Peyer's patch (tissue), 4 donors: ENCODE data around the gene CACNA2D3. TPM values are rescaled to one million over a fixed set of nuclear protein-coding genes. Genes with fewer than 3 reads are reported as not detected.

ENCODE experiments used
- DNase-seq, 3 donors: peaks; one replicate each; pipeline ENCODE4 v3.0.0-alpha.2; 2017 to 2019
- H3K27ac ChIP-seq, 4 donors: fragments of 200-600 bp; sonication (generic); one replicate each; pipeline ENCODE4 v1.5.1; 2016 to 2019
- H3K27me3 ChIP-seq, 2 donors: fragments of 200-600 bp; sonication (generic); one replicate each; pipeline ENCODE4 v1.5.1; 2019
- H3K36me3 ChIP-seq, 3 donors: fragments of 200-600 bp; sonication (generic); one replicate each; pipeline ENCODE4 v1.5.1; 2016 to 2019
- H3K4me1 ChIP-seq, 4 donors: fragments of 200-600 bp; sonication (generic); one replicate each; pipeline ENCODE4 v1.5.1; 2016 to 2019
- H3K4me3 ChIP-seq, 4 donors: fragments of 200-600 bp; sonication (generic); 1 replicate in 3 of 4; 2 replicates in 1 of 4; pipeline ENCODE4 v1.5.1; 2016 to 2019; ENCODE audit warnings: mild to moderate bottlenecking in 1 of 4
- H3K9me3 ChIP-seq, 4 donors: fragments of 200-600 bp; sonication (generic); one replicate each; pipeline ENCODE4 v1.5.1; 2016 to 2019; ENCODE audit warnings: mild to moderate bottlenecking in 1 of 4
- CTCF ChIP-seq, 6 experiments: fragments of 450-650 bp in 4 of 6; fragments of 200-600 bp in 2 of 6; sonication (generic) in 1 of 6; IDR thresholded peaks; one replicate each; pipeline ENCODE4 v1.5.1; 2017 to 2019; ENCODE audit warnings: antibody characterized with exemption in 6 of 6, mild to moderate bottlenecking in 3 of 6, moderate library complexity in 1 of 6
- POLR2A ChIP-seq, 2 donors: fragments of 450-650 bp; IDR thresholded peaks; one replicate each; pipeline ENCODE4 v1.5.1; 2017; ENCODE audit warnings: antibody characterized with exemption in 2 of 2, mild to moderate bottlenecking in 2 of 2, moderate library complexity in 2 of 2
- total RNA-seq, 4 donors: library from RNA; depleted of rRNA; stranded (reverse); fragments of >200 nt; gene quantifications; one replicate each; pipeline ENCODE4 v1.1.0, GENCODE V29; 2016

CACNA2D3 gene
- total RNA-seq, 4 donors from 2014 or later, result 0.27 to 5.0 TPM; not detected in 2

GRCh38 chr3:54861248-54862067 lies 739.1 kb downstream of the CACNA2D3 start:
- DNase-seq, result no peak
- no peak overlapping the region for H3K4me3 ChIP-seq
- no peaks in the 10 kb centered on the region for H3K9me3 ChIP-seq
- H3K4me1 ChIP-seq, result no peaks in the 10 kb centered on the region
- H3K27me3 ChIP-seq, result no peaks in the 10 kb centered on the region
- no peaks in the 10 kb centered on the region for H3K36me3 ChIP-seq
- TF ChIP-seq POLR2A (IDR thresholded peaks at IDR 0.05) (no peak), CTCF (IDR thresholded peaks at IDR 0.05) (no peak)
- no peak overlapping the region for H3K27ac ChIP-seq

GRCh38 chr3:54862526-54862925 lies 740.2 kb downstream of the CACNA2D3 start:
- Histone ChIP-seq H3K27me3 (no peaks in the 10 kb centered on the region), H3K4me3 (no peak overlapping the region), H3K9me3 (no peaks in the 10 kb centered on the region), H3K27ac (no peak overlapping the region), H3K36me3 (no peaks in the 10 kb centered on the region), H3K4me1 (no peaks in the 10 kb centered on the region)
- DNase-seq, result no peak
- no peak for TF ChIP-seq POLR2A (IDR thresholded peaks at IDR 0.05)
- no peak for TF ChIP-seq CTCF (IDR thresholded peaks at IDR 0.05)

- no peak for TF ChIP-seq CTCF (IDR thresholded peaks at IDR 0.05)
- TF ChIP-seq POLR2A (IDR thresholded peaks at IDR 0.05), result no peak
- no peak for DNase-seq
- Histone ChIP-seq H3K27me3 (no peaks in the 10 kb centered on the region), H3K4me3 (no peak overlapping the region), H3K4me1 (no peaks in the 10 kb centered on the region), H3K27ac (no peak overlapping the region), H3K9me3 (no peaks in the 10 kb centered on the region), H3K36me3 (no peaks in the 10 kb centered on the region)
Measured at GRCh38 chr3:54863366-54863765, 741.0 kb downstream of the CACNA2D3 start.

GRCh38 chr3:54863786-54864185 lies 741.4 kb downstream of the CACNA2D3 start:
- Histone ChIP-seq H3K27me3 (no peaks in the 10 kb centered on the region), H3K9me3 (no peaks in the 10 kb centered on the region), H3K4me1 (no peaks in the 10 kb centered on the region), H3K27ac (no peak overlapping the region), H3K36me3 (no peaks in the 10 kb centered on the region), H3K4me3 (no peak overlapping the region)
- no peak for TF ChIP-seq POLR2A (IDR thresholded peaks at IDR 0.05)
- TF ChIP-seq CTCF (IDR thresholded peaks at IDR 0.05), result no peak
- DNase-seq, result no peak

GRCh38 chr3:54865316-54865715 lies 743.0 kb downstream of the CACNA2D3 start:
- H3K4me1 ChIP-seq, result no peaks in the 10 kb centered on the region
- no peak for TF ChIP-seq CTCF (IDR thresholded peaks at IDR 0.05)
- no peak for TF ChIP-seq POLR2A (IDR thresholded peaks at IDR 0.05)
- no peak overlapping the region for H3K27ac ChIP-seq
- H3K36me3 ChIP-seq, result no peaks in the 10 kb centered on the region
- no peaks in the 10 kb centered on the region for H3K27me3 ChIP-seq
- no peak overlapping the region for H3K4me3 ChIP-seq
- H3K9me3 ChIP-seq, result no peaks in the 10 kb centered on the region
- DNase-seq, result no peak
